Subcutaneous abdominal adipose tissue (tissue), 5 donors: ENCODE results near the gene CACNA1H.

Source experiments
- H3K27ac ChIP-seq: one replicate; pipeline ENCODE4 v1.7.0; 2013; ENCODE audit warnings: low read depth, mild to moderate bottlenecking, inconsistent platforms, low read length, moderate library complexity
- H3K27me3 ChIP-seq, 5 donors: one replicate each; pipeline ENCODE4 v1.7.0; 2013; ENCODE audit warnings: low read length in 5 of 5, inconsistent platforms in 1 of 5; ENCODE audit not compliant: control insufficient read depth in 5 of 5, insufficient read depth in 4 of 5
- H3K36me3 ChIP-seq, 5 donors: one replicate each; pipeline ENCODE4 v1.7.0; 2013; ENCODE audit warnings: low read length in 5 of 5; ENCODE audit not compliant: control insufficient read depth in 5 of 5, insufficient read depth in 5 of 5
- H3K4me1 ChIP-seq, 5 donors: one replicate each; pipeline ENCODE4 v1.7.0; 2013; ENCODE audit warnings: low read length in 5 of 5, mild to moderate bottlenecking in 3 of 5, moderate library complexity in 1 of 5; ENCODE audit not compliant: control insufficient read depth in 5 of 5, insufficient read depth in 5 of 5
- H3K4me3 ChIP-seq, 5 donors: one replicate each; pipeline ENCODE4 v1.7.0; 2013; ENCODE audit warnings: low read length in 5 of 5, low read depth in 1 of 5
- H3K9ac ChIP-seq, 5 donors: one replicate each; pipeline ENCODE4 v1.7.0; 2013; ENCODE audit warnings: low read length in 5 of 5, mild to moderate bottlenecking in 4 of 5, moderate library complexity in 3 of 5
- H3K9me3 ChIP-seq, 5 donors: one replicate each; pipeline ENCODE4 v1.7.0; 2013; ENCODE audit warnings: low read length in 5 of 5; ENCODE audit not compliant: control insufficient read depth in 5 of 5
- donor health status: healthy.
- donor health status: healthy.
- donor health status: healthy.
- donor health status: healthy.
- donor health status: healthy.

The CACNA1H gene

DNA sequence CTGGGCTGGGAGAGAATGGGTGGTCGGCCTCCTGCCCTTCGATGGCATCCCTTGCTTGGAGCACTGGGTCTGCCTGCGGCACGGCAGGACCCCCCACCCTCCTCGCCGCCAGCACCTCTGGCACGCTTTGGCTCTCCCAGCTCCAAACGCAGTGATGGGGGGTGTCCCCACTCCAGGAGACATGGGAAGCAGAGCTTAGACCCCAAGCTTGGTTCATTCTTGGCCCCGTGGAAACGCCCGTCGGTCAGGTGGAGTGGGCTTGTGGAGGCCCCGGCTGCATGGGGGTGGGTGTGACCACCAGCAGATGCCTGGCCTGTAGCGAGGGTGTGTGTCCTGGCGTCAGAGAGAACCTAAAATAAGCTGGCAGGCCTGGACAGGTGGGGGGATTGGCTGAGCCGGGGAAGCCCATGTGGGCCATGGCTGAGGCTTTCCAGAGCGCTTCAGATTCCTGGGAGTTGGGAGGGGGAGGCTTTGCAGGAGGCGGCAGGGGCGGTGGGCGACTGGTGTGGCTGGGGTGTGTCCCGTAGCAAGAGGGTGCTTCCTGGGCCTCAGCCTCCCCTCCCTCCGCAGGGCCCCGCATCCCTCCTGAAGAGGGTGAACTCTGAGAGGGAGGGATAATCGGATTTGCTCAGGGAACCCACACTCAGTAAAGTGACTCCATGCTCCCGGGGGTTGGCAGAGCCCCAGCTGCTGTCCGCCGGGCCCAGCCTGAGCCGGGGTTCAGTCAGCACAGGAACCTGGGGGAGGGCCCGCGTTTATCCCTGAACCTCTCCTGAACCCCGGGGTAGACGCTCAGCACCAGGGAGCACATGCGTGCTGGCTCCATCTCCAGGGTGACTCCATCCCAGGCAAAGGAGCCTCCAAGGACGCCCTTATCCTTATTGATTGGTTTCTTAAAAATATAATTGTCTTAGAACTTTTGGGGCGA, 3.4 kb downstream of the CACNA1H start:
- no peak overlapping the region for H3K27ac ChIP-seq
- H3K4me3 ChIP-seq = no peak overlapping the region
- H3K27me3 ChIP-seq = peaks cover 46 to 80% (median 64%) of the 10 kb centered on the region in 5 donors
- no peaks in the 10 kb centered on the region for H3K9me3 ChIP-seq
- peaks cover 0 to 10% (median 7%) of the 10 kb centered on the region in 5 donors for H3K4me1 ChIP-seq
- no peak overlapping the region for H3K9ac ChIP-seq
- H3K36me3 ChIP-seq = no peaks in the 10 kb centered on the region

DNA sequence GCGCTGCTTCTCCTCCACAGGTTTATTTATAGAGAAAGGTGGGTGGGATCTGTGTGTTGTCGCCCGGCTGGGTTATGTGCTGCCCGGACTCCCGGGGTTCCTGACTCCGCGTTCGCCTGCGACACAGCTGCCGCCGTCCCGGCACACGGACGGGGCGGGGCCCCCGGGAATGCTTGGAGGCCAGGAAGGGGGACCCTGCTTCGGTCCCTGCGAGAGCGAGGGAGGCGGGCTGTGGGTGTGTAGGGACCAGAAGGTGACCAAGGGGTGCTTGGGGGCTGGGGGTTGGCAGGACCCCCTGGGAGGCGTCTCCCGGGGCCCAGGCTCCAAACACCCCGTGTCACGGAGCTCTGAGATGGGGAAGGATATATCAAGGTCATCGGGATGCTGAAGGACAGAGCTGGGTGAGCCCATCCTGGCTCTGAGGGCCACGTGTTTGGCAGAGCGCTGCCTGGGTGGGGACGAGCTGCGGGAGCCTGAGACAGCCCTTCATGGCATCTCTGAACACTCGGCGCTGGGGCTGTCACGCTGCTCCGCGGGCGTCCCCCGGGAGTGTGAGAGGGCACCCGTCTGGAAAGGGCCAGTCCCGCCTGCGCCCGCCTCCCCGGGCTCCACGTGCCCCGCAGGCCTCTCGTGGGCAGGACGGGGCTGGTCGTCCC, 4.2 kb downstream of the CACNA1H start:
- H3K36me3 ChIP-seq = no peaks in the 10 kb centered on the region
- H3K9ac ChIP-seq = no peak overlapping the region
- H3K27me3 ChIP-seq = peaks cover 50 to 78% (median 69%) of the 10 kb centered on the region in 5 donors
- H3K9me3 ChIP-seq = no peaks in the 10 kb centered on the region
- no peak overlapping the region for H3K27ac ChIP-seq
- no peak overlapping the region for H3K4me3 ChIP-seq
- peaks cover 0 to 10% (median 7%) of the 10 kb centered on the region in 5 donors for H3K4me1 ChIP-seq

DNA sequence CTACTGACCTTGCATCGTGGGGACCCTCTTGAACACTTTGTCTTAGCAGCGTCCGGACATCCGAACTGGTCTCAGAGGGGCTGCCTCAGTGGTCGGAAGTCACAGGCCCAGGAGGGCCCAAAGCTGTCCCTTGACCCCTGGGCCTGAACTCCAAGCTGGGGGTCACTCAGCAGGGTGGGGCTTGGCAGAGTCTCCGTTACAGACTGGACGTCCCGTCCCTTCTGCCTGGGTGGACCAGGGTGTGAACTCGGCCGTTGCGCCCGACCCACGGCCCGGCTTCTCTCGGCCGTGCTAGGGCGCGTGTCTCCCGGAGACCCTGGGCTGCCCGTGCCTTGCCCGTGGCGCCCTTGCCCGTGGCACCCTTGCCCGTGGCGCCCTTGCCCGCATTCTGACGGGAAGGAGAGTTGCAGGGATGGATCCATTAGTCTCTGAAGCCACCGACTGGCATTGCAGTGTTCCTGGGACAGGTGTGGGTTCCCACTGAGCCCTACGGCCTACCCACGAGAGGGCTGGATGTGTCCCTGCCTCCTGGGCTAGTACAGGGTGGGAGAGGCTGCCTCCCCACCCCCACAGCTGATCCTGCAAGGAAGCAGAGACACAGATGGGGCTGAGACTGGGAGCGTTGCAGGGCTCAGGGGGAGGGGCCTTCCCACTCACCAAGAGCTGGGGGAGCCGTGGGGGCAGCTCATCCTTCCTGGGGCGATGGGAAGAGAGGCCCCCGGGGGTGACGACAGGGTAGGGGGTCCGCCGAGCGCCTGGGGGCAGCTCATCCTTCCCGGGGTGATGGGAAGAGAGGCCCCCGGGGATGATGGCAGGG, 4.9 kb downstream of the CACNA1H start:
- Histone ChIP-seq H3K9me3 (no peaks in the 10 kb centered on the region), H3K4me1 (peaks cover 0 to 10% (median 7%) of the 10 kb centered on the region in 5 donors), H3K4me3 (no peak overlapping the region), H3K27me3 (peaks cover 56 to 80% (median 71%) of the 10 kb centered on the region in 5 donors), H3K36me3 (no peaks in the 10 kb centered on the region), H3K9ac (no peak overlapping the region), H3K27ac (no peak overlapping the region)

DNA sequence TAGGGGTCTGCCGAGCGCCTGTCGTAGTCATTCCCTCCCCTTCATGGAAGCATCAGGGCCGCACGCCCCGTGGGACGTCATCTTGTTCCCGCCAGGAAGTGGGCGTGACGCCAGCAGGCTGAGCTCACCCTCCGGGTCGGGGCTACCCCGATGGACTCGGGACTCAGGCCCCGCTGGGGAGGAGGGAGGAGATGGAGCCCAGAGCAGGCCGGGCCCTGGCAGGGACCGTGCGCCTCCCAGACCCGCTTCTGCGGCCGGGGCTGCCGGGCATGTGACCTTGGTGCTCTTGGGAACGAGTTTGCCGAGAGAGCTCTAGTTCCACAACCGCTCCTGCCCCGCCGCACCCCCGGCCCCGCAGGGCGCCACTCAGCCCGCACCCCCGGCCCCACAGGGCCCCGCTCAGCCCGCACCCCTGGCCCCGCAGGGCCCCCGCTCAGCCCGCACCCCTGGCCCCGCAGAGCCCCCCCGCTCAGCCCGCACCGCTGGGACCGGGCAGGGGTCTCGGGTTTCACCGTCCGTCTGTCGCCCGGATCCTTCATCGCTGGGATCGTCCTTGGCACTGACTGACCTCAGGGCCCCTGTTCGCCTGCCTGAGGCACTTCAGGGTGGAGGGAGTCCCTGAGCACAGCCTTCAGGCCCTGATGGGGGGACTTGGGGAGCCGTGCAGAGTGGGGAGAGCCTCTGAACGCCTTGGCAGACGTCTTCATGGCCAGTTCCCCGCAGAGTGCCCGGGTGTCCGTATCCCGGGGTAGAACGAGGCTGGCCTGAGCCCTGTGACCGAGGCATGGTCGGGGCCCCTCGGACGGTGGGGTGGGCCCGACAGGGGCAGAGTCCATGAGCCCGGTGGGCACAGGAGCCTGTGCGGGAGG, 5.8 kb downstream of the CACNA1H start:
- Histone ChIP-seq H3K27me3 (peaks cover 59 to 88% (median 76%) of the 10 kb centered on the region in 5 donors), H3K9ac (no peak overlapping the region), H3K4me1 (peaks cover 0 to 8% (median 7%) of the 10 kb centered on the region in 5 donors), H3K27ac (no peak overlapping the region), H3K36me3 (no peaks in the 10 kb centered on the region), H3K9me3 (no peaks in the 10 kb centered on the region), H3K4me3 (no peak overlapping the region)

DNA sequence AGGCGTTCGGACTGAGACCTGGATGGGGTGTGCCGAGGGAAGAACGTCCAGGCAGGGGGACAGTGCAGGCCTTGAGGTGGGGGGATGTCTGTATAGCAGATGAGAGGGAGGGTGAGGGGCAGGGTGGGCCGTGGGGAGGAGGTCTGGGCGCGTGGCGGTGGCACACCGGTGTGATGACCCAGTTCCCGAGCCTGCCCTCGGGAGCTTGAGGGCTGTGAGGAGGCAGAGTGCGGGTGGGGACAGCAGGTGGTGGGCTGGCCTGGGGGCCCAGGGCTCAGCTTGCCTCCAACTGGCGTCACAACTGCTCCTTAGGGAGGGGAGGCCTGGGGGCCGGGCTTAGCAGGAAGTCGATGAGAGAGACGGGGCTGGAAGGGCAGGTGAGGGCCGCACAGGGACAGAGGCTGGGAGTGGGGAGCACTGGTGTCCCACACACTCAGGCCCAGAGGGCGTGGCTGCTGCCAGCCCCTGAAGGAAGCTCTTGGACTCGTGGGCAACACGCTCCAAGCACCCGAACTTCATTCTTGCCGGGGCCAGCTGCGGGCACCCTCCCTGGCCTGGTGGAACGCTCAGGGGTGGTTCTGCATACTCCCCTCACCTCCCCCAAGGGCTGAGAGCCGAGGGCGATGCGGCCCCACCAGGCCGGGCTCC, 6.5 kb downstream of the CACNA1H start:
- Histone ChIP-seq H3K4me1 (peaks cover 0 to 5% (median 2%) of the 10 kb centered on the region in 5 donors), H3K9me3 (no peaks in the 10 kb centered on the region), H3K27me3 (peaks cover 59 to 83% (median 74%) of the 10 kb centered on the region in 5 donors), H3K9ac (no peak overlapping the region), H3K4me3 (no peak overlapping the region), H3K27ac (no peak overlapping the region), H3K36me3 (no peaks in the 10 kb centered on the region)

DNA sequence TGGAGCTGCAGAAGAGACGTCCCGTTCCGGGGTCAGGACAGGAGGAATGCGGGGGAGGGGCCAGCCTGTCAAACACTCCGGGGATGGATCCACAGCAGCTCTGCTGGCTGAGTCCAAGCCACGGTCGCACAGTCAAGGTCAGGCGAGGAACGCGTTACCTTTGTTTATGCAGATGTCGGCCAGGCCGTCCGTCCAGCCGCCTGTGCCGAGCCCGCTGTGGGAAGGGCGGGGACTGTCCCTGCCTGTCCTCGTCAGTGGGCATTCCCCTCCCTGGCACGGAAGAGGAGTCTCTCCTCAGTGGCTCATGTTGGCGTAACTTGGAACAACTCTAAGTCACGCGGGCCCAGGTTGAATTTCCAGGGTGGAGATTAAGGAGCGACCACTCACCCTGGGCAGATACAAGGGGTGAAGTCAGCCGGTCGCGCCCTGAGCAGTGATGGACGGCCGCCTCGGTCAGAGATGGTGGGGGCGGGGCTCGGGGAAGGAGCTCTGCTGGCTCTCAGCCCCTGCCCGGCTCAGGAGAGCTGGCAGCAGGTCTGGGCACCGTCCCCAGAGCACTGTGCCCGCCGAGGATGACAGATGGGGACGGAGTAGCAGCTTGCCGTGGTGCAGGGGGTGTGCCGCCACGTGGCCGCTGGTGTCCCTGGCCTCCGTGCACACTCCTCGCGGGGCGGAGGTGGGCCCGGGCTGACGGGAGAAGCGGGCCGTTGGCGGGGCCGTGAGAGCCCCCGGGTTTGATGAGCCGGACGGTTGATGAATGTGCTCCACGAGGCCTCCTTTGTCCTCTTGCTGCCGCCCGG, 7.3 kb downstream of the CACNA1H start:
- H3K9me3 ChIP-seq = no peaks in the 10 kb centered on the region
- H3K4me3 ChIP-seq = no peak overlapping the region
- no peak overlapping the region for H3K9ac ChIP-seq
- H3K4me1 ChIP-seq = peaks cover 0 to 3% (median 0%) of the 10 kb centered on the region in 5 donors
- no peaks in the 10 kb centered on the region for H3K36me3 ChIP-seq
- H3K27me3 ChIP-seq = peaks cover 53 to 76% (median 70%) of the 10 kb centered on the region in 5 donors
- no peak overlapping the region for H3K27ac ChIP-seq

DNA sequence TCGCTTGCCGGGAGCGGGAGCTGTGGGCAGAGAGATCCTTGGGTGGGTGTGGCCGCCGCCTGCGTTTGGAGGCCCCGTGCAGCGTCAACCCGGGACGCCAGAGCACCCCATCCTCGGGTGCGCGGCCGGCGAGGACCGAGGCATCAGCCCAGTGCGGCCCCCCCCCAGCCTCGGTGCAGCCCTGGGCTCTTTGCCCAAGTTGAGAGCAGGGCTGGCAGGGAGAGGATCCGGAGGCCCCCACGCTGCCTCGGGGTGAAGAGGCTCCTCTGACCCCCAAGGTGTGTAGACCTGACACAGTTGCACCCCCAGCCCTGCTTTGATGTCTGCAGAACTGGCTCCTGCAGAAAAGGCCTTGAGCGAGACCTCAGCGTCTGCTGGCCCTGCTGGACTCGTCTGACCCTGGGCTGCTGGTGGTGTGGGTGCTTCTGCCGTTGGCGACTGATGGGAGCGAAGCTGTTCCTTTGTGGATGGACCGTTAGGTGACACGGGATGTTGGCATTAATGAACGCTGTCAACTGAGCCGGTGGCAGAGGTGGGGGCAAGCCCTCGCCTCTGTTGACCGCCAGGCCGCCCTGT, 8.0 kb downstream of the CACNA1H start:
- Histone ChIP-seq H3K4me1 (peaks cover 0 to 3% (median 0%) of the 10 kb centered on the region in 5 donors), H3K27ac (no peak overlapping the region), H3K9me3 (no peaks in the 10 kb centered on the region), H3K4me3 (no peak overlapping the region), H3K36me3 (no peaks in the 10 kb centered on the region), H3K9ac (no peak overlapping the region), H3K27me3 (peaks cover 47 to 69% (median 63%) of the 10 kb centered on the region in 5 donors)
